Lung (tissue), 12 donors: ENCODE data around the gene TSTD1. TPM values are rescaled to one million over a fixed set of nuclear protein-coding genes. Genes with fewer than 3 reads are reported as not detected.
A peak's percentile ranks its signal among the peaks of the same experiment; 100 is the strongest.

Source experiments
- ATAC-seq: fragments of 200-7000 bp; cut with Tn5 transposase; one replicate; pipeline ENCODE4 v1.9.1; 2020; ENCODE audit warnings: moderate number of reproducible peaks; ENCODE audit not compliant: insufficient read depth, low FRiP score
- DNase-seq, 3 donors: peaks; one replicate each; pipeline ENCODE4 v3.0.0-alpha.2; 2013 to 2017
- H3K27ac ChIP-seq, 2 donors: one replicate each; pipeline ENCODE4 v1.5.1; 2013; ENCODE audit warnings: mild to moderate bottlenecking in 2 of 2, moderate library complexity in 2 of 2, control low read depth in 1 of 2, inconsistent platforms in 1 of 2, low read depth in 1 of 2, low read length in 1 of 2
- H3K27me3 ChIP-seq, 3 donors: one replicate each; pipeline ENCODE4 v1.5.1; 2013; ENCODE audit warnings: low read length in 2 of 3; ENCODE audit not compliant: control insufficient read depth in 3 of 3, insufficient read depth in 3 of 3
- H3K36me3 ChIP-seq, 4 donors: one replicate each; pipeline ENCODE4 v1.5.1; 2013; ENCODE audit warnings: low read length in 4 of 4, mild to moderate bottlenecking in 1 of 4, moderate library complexity in 1 of 4; ENCODE audit not compliant: control insufficient read depth in 4 of 4, insufficient read depth in 4 of 4
- H3K4me1 ChIP-seq, 5 donors: one replicate each; pipeline ENCODE4 v1.5.1; 2013; ENCODE audit warnings: low read length in 5 of 5, mild to moderate bottlenecking in 2 of 5, moderate library complexity in 1 of 5; ENCODE audit not compliant: control insufficient read depth in 5 of 5, insufficient read depth in 5 of 5
- H3K4me3 ChIP-seq: one replicate; pipeline ENCODE4 v1.5.1; 2013; ENCODE audit warnings: mild to moderate bottlenecking, control low read depth, moderate library complexity
- H3K9ac ChIP-seq, 2 donors: one replicate each; pipeline ENCODE4 v1.5.1; 2013; ENCODE audit warnings: low read length in 2 of 2, control low read depth in 1 of 2; ENCODE audit not compliant: insufficient read depth in 1 of 2
- H3K9me3 ChIP-seq, 4 donors: one replicate each; pipeline ENCODE4 v1.5.1; 2013; ENCODE audit warnings: low read length in 3 of 4, mild to moderate bottlenecking in 1 of 4, moderate library complexity in 1 of 4; ENCODE audit not compliant: control insufficient read depth in 4 of 4, insufficient read depth in 3 of 4
- CTCF ChIP-seq: IDR thresholded peaks from 2 replicates; pipeline ENCODE4 v1.5.1; 2012; ENCODE audit warnings: mild to moderate bottlenecking; ENCODE audit errors: control extremely low read depth, extremely low read depth
- WGBS, 2 donors: extraction: QIAGEN DNeasy Blood & Tissue Kit; methylation state at CpG; one replicate each; pipeline ENCODE4 v1.1.7; 2013; 5-methylcytosine and 5-hydroxymethylcytosine counted together
- polyA plus RNA-seq, 2 donors: library from polyadenylated mRNA; stranded (reverse); fragments of 200-250 nt; gene quantifications; one replicate each; pipeline ENCODE4 v1.2.1, GENCODE V29; 2013
- total RNA-seq, 2 donors: library from RNA; depleted of rRNA in 1 of 2; stranded (reverse); fragments of >200 nt in 1 of 2; gene quantifications; one replicate each; pipeline ENCODE4 v1.2.1, GENCODE V29; 2014 to 2021
- donor health status: control.
- donor health status: control.
- donor health status: Bipolar disorder and iron deficiency.
- donor health status: healthy.
- donor health status: DM: yes; HTN: yes; CAD: no.

The TSTD1 gene
- total and polyA plus RNA-seq, 4 donors, result 43.2 to 187 (median 72.8) TPM

DNA sequence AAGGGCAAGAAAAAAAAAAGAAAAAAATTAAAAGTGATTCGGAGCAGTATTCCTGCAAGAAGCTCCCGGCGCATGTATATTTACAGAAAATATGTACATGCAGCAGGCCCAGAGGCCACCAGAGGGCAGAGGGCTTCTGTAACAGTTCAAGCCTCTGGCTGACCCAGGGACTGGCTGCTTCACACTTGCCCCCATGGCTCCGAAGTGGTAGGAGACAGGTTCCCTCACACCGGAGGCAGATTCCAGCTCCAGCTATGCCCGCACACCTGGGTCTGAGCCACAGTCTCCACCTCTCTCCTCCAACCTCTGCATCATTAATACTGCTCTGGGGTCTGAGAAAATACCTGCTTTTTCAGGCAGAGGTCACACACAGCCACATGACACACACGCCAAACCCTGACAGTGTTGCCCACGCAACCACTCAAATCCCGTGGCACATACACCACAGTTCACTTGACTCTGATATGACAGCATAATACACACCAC is 33.2 kb upstream of the TSTD1 start:
- no peak overlapping the region for H3K27ac ChIP-seq
- no peak overlapping the region for H3K4me3 ChIP-seq
- H3K9ac ChIP-seq, result no peak overlapping the region
- peaks cover 0 to 2% (median 0%) of the 10 kb centered on the region in 4 donors for H3K36me3 ChIP-seq
- H3K9me3 ChIP-seq, result no peaks in the 10 kb centered on the region
- no peaks in the 10 kb centered on the region for H3K27me3 ChIP-seq
- H3K4me1 ChIP-seq, result peaks cover 0 to 2% (median 0%) of the 10 kb centered on the region in 5 donors
- 55 to 59% methylated on average over 9 of the region's 9 CpGs for WGBS, 2 donors
- peak; percentile 35 for TF ChIP-seq CTCF
- peak in 2 of 3 donors; percentile 17 to 41 for DNase-seq
- no peak for ATAC-seq

GRCh38 chr1:161070761-161071160 is 32.0 kb upstream of the TSTD1 start:
- no peak for TF ChIP-seq CTCF
- Histone ChIP-seq H3K9me3 (no peaks in the 10 kb centered on the region), H3K36me3 (no peaks in the 10 kb centered on the region), H3K27ac (no peak overlapping the region), H3K27me3 (no peaks in the 10 kb centered on the region), H3K4me3 (no peak overlapping the region), H3K4me1 (peaks cover 0 to 2% (median 0%) of the 10 kb centered on the region in 5 donors), H3K9ac (no peak overlapping the region)
- 92 to 93% methylated on average over 4 of the region's 4 CpGs for WGBS, 2 donors
- ATAC-seq, result no peak
- DNase-seq, result no peak

- H3K27me3 ChIP-seq, result no peaks in the 10 kb centered on the region
- peak within 1 kb of the TSS in 1 of 2 donors; percentile 89 for H3K27ac ChIP-seq
- peaks cover 0 to 2% (median 0%) of the 10 kb centered on the region in 5 donors for H3K4me1 ChIP-seq
- no peak within 1 kb of the TSS for H3K9ac ChIP-seq
- no peak for TF ChIP-seq CTCF
- H3K36me3 ChIP-seq, result no peaks in the 10 kb centered on the region
- 34 to 62% methylated on average over 9 of the region's 9 CpGs for WGBS, 2 donors
- H3K9me3 ChIP-seq, result no peaks in the 10 kb centered on the region
- ATAC-seq (peak; percentile 65), DNase-seq (peak in 1 of 3 donors; percentile 19)
- peak within 1 kb of the TSS; percentile 37 for H3K4me3 ChIP-seq
Observed at GRCh38 chr1:161069731-161070270, 31.0 kb upstream of the TSTD1 start, which contains the start of gene ARHGAP30. ARHGAP30 (minus strand) TSS chr1:161069891; CDS start chr1:161069624, 267 bp downstream.
